Non-pigmented ciliary epithelial cell (primary cell): ENCODE data around the gene GRIK4.

Experiments
- DNase-seq: peaks from one replicate; pipeline ENCODE4 v3.0.0-alpha.2; 2010; ENCODE audit warnings: low read depth

GRIK4 gene

DNA sequence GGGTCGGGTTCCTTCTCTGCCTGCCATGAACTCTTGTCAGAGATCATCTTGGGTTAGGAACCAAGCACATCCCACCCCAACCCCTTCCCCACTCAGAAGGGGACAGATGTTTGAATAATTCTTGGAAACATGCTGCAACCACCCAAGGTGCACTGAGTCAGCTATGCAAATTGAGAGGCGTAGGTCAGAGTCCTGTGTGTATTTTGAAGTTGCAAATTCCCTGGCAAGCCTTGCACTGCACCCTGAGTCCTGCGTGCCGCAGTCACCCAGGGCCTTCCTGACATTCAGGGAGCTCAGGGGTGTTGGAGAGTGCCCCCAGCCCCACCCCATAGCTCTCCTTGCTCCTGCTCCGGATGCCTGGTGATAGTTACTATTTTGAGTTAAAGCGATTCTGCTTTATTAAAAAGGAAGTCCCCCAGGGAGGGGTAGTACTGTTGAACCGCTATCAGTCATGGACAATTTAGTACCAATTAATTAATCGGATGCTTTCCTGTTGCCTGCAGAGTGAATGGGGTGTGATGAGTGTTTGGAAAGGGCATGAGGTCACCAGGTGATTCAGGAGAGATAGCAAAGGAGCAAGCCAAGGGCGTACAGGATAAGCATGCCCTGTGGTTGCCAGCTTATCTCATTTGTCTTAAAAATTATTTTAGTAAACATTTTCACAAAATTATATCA lies 123.7 kb downstream of the GRIK4 start:
- no peak for DNase-seq

DNA sequence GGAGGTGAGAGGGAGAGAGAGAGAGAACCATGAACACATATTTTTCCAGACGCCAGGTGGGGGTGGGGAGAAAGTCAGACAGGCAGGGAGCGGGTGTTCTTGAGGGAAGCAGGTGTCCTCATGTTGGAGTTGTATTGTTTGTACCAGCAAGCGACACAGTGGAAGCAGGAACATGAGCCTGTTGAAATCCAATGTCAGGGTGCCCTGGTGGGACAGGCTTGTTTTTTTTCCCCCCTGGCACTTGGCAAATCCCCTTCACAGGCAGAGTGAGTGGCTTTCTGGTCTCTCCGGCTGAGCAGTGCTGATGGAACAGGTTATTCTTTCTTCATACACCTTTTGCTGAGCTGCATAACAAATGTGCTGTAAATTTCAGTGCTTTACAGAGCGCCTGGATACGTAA lies 125.6 kb downstream of the GRIK4 start:
- no peak for DNase-seq

DNA sequence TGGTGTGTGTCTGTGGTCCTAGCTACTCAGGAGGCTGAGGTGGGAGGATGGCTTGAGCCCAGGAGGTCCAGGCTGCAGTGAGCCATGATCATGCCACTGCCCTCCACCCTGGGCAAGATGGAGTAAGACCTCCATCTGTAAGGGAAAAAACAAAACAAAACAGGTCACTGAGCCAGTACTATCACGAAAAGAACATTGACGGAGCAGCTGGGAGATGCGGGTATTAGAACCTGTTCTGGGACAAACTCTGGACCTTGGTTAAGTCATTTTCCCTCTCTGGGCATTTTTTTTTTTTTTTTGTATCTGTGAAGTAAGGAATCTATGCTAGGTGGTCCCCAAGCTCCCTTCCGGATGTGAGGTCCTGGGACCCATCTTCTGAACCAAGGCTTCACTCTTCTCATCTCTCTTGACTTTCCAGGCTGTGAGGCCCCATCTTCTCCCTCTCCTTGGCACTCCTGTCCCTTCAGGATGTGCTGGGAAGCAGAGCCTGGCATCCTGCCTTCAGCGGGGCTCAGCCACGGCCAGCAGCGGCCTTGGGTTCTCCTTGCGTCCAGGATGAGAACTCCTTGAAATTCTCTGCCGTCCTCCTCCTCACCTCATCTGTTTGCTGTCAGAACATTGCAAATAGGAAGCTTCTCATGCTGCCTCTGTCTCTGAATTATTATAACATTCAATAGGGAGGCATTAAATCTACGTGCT lies 130.8 kb downstream of the GRIK4 start:
- DNase-seq, result no peak

DNA sequence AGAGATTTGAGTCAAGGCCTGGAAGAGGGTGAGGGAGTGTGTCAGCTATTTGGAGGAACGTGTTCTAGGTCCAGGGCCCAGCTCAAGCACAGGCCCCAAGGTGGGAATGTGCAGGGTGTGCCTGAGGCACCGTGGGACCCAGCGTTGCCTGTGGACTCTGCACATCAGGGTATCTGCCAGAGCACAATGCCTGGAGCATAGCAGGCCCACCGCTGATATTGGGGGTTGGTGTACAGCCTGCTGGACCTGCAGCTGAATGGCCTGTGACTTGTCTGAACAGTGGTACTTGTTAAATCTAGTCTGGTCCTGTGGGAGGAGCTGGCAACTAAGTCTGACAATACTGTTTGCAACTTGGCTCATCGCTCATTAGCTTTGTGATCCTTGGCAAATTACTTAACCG lies 131.7 kb downstream of the GRIK4 start:
- no peak for DNase-seq

DNA sequence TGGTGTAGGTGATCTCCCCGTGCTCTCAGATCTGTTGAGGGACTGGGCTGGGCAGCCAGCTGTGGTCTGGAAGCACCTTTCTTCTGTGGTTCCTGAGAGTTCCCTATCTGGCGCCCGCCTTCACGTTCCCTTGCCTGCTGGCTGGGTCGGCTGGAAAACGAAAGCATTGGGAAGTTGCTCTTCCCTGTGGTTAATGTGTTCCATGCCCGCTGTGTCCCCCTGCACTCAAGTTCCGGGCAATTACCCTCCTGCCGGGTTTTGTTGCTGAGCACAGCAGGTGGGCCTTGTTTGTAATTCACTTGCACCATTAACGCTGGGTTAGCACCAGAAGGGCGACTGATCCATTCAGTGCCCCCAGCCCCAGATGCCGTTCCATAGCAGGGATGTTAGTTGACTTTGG lies 134.1 kb downstream of the GRIK4 start:
- DNase-seq, result no peak

GRCh38 chr11:120646206-120646605 lies 134.7 kb downstream of the GRIK4 start:
- no peak for DNase-seq

DNA sequence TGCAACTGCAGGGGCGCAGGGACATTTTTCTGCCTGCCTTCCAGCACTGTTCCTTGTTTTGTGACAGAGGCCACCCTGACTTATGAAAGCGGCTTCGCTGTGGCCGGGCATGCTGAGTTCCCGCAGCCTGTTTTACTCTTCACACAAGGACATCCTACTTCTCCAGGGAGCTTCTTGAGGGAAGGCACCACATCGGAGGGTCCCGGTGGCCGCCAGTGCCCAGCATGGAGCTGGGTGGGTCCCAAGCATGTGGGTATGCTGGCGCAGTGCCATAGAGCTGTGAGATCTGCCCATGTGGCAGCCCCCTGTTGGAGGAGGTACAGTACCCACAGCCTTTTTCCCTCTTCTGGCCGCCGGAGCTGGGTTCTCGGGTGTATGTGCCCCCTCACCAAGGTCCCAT lies 136.1 kb downstream of the GRIK4 start:
- no peak for DNase-seq

GRCh38 chr11:120648771-120649170 lies 137.2 kb downstream of the GRIK4 start:
- no peak for DNase-seq

- DNase-seq, result no peak
These were observed 137.8 kb downstream of the GRIK4 start for GRCh38 chr11:120649316-120649715.

DNA sequence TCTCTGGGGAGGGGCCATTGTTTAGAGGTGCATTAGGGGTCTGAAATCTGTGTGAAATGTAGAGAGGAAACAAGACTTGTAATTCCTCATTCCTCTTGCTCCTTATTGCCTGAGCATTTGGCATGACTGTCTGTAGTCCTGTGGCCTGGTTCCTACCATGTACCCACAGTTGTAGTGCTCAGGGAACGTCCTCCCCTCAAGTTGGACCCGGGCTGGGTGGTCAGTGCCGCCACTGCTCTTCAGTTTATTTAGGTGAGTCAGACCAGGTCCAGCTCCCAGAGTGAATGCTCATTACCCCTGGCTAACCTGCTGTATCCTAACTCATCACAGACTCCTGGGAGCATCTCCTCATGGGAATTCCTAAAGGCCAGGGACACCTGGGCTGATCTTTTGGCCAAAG lies 139.8 kb downstream of the GRIK4 start:
- no peak for DNase-seq

- DNase-seq, result no peak
These were observed 140.3 kb downstream of the GRIK4 start for GRCh38 chr11:120651836-120652235.

DNA sequence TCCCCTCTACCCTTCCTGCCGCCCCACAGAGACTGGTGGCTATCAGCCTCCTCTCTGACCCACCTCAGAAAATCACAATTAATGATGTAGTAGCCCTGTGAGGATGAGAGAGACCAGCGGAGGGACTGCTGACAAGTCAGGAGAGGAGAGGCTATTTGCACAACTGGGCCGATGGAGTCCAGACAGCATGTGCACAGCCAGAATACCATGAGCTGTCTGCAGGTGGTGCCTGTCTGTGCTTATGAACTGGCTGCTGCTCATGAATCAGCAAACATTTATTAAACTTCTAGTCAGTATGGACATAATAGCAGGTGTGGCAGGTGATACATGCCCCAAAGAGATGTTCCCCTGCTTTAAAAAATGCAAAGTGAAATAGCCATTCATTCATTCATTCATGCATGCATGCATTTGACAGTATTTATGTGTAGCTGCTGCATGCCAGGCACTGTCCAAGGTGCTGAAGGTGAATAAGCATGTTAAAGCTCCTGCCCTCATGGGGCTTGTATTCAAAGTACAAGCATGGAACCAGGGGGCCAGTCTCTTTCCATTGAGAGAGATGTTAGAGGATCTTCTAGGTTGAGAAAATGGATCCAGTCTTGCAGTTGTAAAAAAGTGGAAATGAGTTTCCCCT lies 141.3 kb downstream of the GRIK4 start:
- no peak for DNase-seq

GRCh38 chr11:120655589-120655988 lies 144.0 kb downstream of the GRIK4 start:
- no peak for DNase-seq

DNA sequence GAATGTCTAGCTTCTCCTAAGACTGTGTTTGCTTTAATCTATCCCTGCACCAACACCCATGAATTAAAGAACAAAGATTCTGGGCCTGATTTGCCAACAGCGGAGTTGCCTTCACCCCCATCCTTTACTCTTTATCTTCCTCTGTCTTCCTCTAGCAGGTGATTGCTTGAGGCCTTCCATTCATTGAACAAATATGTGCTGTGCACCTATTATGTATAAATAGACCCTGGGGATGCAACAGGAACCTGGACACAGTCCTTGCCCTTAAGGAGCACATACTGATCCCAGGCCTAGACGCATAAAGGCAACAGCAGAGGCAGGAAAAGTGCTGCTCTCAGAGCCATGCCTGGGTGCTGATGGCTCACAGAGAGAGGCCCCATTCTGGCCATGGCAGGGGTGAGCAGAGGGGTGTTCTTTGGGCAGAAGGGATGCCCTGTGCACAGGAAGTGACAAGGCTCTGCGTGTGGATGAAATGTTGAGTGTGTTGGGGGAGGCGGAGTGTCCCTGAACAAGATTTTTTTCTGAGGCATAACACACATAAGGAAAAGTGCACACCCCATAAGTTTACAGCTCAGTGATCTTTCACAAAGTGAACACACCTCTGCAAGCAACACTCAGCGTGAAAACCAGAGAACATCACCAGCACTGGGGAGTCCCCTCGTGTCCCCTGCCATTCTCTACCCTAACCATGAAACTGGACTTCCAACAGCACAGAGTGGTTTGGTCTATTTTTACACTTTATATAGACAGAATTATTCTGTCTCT lies 145.9 kb downstream of the GRIK4 start:
- no peak for DNase-seq

DNA sequence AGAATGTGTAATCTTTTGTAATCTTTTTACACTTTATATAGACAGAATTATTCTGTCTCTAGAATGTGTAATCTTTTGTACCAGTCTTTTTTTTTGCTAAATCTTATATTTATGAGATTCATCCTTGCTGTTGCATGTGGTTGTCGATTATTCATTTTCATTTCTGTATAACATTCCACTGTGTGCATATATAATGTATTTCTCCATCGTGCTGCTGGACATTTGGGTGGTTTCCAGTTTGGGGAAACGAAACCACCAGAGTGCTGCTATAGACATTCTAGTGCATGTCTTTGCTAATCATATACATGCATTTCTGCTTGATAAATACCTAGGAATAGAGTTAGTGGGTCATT lies 146.5 kb downstream of the GRIK4 start:
- DNase-seq, result no peak

- DNase-seq, result no peak
These were observed 147.5 kb downstream of the GRIK4 start for GRCh38 chr11:120659076-120659475.

DNA sequence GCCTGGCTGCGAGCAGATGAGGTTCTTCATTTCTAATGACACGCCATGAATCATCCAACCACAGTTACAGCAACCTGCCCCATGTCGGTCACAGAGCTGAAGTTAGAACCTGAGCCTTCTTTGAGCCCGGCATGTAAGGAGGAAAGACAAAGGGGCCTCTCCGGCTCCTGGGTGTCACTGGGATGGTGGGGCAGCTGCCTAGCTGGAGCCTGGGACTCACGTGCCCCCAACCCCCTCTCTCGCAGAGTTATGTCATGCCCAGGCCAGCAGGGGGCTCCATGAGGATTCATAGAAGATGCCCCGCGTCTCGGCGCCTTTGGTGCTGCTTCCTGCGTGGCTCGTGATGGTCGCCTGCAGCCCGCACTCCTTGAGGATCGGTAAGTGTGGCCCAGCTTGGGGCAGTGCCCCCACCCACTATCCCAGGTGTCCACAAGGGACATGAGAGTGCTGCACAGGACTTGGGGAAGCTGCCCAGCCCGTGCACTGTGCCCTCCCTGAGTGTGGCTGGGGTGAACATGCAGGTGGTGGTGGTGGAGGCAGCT lies 148.5 kb downstream of the GRIK4 start:
- no peak for DNase-seq

GRCh38 chr11:120662071-120662676 lies 150.6 kb downstream of the GRIK4 start:
- no peak for DNase-seq

DNA sequence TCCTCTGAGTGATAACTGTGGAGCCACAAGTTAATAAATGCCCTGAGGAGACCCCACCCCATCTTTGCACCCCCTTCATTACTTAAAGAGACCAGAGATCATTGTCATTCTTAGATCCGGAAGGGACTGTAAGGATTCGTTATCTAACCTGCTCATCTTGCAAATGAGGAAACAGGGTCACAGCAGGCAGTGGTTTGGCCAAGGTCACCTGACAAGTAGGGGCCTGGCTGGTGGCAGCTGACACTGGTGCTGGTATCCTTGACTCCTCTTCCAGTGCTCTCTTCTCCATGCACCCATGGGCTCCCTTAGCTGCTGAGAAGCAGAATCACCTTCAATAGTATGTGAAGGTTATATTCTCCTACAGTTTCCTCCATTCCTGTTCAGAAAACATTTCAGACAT lies 151.6 kb downstream of the GRIK4 start:
- no peak for DNase-seq

DNA sequence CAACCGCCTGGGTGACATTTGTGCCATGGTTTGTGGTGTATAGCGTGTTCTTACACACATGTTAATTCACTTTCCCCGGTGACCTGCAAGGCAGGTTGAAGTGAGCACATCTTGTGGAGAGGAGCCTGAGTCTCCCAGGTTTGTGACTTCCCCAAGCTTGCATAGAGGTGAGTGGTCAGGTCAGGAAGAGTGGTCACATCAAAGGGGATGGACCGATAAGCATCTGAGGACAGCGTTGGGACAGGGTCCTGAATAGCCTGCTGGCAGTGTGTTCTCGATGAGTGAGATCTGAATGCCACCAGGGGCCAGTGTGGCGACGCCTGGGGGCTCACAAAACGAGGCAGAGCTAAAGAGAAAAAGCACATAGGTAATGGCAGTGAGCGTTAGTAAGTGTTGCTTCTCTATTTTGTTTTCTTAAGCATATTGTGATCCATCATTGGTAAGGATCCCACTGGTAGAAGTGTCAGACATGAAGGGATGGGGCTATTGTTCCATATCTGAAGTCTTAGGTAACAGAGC lies 154.6 kb downstream of the GRIK4 start:
- no peak for DNase-seq

DNA sequence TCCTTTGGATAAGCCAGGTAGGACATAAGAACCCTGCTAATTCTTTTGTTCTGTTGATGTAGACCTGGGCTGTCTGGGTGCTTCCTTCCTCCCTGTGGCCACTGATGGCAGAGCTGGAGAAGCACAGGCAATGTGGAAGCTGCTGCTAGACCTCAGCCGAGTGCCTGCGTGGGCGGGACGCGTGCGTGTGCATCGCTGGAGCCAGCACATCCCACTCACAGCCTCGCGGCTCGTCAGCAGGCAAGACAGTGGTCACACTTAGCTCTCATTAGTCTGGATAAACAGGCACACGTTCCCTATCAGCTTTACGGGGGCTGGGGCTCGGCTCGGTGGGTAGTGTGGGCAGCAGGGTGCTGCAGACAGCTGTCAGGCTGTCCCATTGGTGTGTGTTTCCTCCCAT lies 155.7 kb downstream of the GRIK4 start:
- no peak for DNase-seq

- DNase-seq, result no peak
These were observed 156.4 kb downstream of the GRIK4 start for GRCh38 chr11:120667934-120668333.
